Ovary (tissue), 9 donors: ENCODE measurements around the gene MBD3. TPM values are rescaled to one million over a fixed set of nuclear protein-coding genes. Genes with fewer than 3 reads are reported as not detected.

ENCODE experiments used
- DNase-seq, 5 donors: peaks; one replicate each; pipeline ENCODE4 v3.0.0-alpha.2; 2019 to 2020
- H3K27ac ChIP-seq, 2 donors: fragments of 200-600 bp; one replicate each; pipeline versions ENCODE4 v1.5.1 to v1.8.0; 2019 to 2022
- H3K27me3 ChIP-seq: fragments of 200-600 bp; one replicate; pipeline ENCODE4 v1.8.0; 2022
- H3K36me3 ChIP-seq: fragments of 200-600 bp; sonication (generic); one replicate; pipeline ENCODE4 v1.5.1; 2019
- H3K4me1 ChIP-seq: one replicate; pipeline ENCODE4 v1.8.1; 2013; ENCODE audit warnings: mild to moderate bottlenecking, moderate library complexity; ENCODE audit not compliant: insufficient read depth
- H3K4me3 ChIP-seq: fragments of 200-600 bp; sonication (generic); one replicate; pipeline ENCODE4 v1.5.1; 2017
- H3K9me3 ChIP-seq, 2 donors: fragments of 200-600 bp in 1 of 2; sonication (generic) in 1 of 2; one replicate each; pipeline versions ENCODE4 v1.5.1 to v1.8.1; 2013 to 2019; ENCODE audit warnings: mild to moderate bottlenecking in 1 of 2, moderate library complexity in 1 of 2
- CTCF ChIP-seq, 3 donors: fragments of 450-650 bp in 2 of 3; fragments of 200-600 bp in 1 of 3; IDR thresholded peaks; one replicate each; pipeline versions ENCODE4 v1.5.1 to v1.8.0; 2016 to 2022; ENCODE audit warnings: antibody characterized with exemption in 3 of 3, mild to moderate bottlenecking in 1 of 3
- EP300 ChIP-seq: sonication (generic); formaldehyde crosslinking; IDR thresholded peaks from one replicate; pipeline ENCODE4 v1.6.1; 2017; ENCODE audit warnings: antibody characterized with exemption
- POLR2A ChIP-seq: fragments of 450-650 bp; IDR thresholded peaks from one replicate; pipeline ENCODE4 v1.6.1; 2017; ENCODE audit warnings: antibody characterized with exemption, mild to moderate bottlenecking, moderate library complexity
- WGBS, 3 donors: extraction: QIAGEN DNeasy Blood & Tissue Kit in 1 of 3; methylation state at CpG; one replicate each; pipeline versions ENCODE4 v1.1.5 to v1.1.7; 2013 to 2017; 5-methylcytosine and 5-hydroxymethylcytosine counted together
- intact Hi-C, 4 donors: fragments of 100-400 bp; cut with DNase I; formaldehyde crosslinking; loops; one replicate each; pipeline versions ENCODE4 v1.11.0 to v1.15.1; 2022 to 2023
- polyA plus RNA-seq, 2 donors: library from polyadenylated mRNA; stranded (reverse); fragments of 200-250 nt in 1 of 2; fragments of 350-450 nt in 1 of 2; fragmentation: Illumina TruSeq in 1 of 2; extraction: RNeasy Lipid Tissue Mini Kit (QIAGEN cat#74804) in 1 of 2; gene quantifications; one replicate each; pipeline ENCODE4 v1.2.3, GENCODE V29; 2013 to 2014
- total RNA-seq, 7 donors: library from RNA; depleted of rRNA in 2 of 7; stranded (reverse); fragments of >200 nt in 2 of 7; fragmentation: NEBNext Ultra II Directional in 3 of 7; extraction: Animal tissue kit (Norgen Biotek cat#: 25700) in 3 of 7; gene quantifications; one replicate each; pipeline versions ENCODE4 v1.1.0 to v1.2.4, GENCODE V29; 2016 to 2023
- donor health status: DM: no; HTN: no; CAD: no; lungs with moderate emphysema.
- donor health status: DM: no; HTN: no; CAD: no.
- donor health status: Bipolar disorder and iron deficiency.
- donor health status: DM: yes; HTN: yes; CAD: no.
- donor health status: DM: no; HTN: no; CAD: no.
- donor health status: DM: yes; HTN: yes; CAD: no.

Gene MBD3
- total and polyA plus RNA-seq, 9 donors = 2.1 to 94.7 (median 74.3) TPM

DNA sequence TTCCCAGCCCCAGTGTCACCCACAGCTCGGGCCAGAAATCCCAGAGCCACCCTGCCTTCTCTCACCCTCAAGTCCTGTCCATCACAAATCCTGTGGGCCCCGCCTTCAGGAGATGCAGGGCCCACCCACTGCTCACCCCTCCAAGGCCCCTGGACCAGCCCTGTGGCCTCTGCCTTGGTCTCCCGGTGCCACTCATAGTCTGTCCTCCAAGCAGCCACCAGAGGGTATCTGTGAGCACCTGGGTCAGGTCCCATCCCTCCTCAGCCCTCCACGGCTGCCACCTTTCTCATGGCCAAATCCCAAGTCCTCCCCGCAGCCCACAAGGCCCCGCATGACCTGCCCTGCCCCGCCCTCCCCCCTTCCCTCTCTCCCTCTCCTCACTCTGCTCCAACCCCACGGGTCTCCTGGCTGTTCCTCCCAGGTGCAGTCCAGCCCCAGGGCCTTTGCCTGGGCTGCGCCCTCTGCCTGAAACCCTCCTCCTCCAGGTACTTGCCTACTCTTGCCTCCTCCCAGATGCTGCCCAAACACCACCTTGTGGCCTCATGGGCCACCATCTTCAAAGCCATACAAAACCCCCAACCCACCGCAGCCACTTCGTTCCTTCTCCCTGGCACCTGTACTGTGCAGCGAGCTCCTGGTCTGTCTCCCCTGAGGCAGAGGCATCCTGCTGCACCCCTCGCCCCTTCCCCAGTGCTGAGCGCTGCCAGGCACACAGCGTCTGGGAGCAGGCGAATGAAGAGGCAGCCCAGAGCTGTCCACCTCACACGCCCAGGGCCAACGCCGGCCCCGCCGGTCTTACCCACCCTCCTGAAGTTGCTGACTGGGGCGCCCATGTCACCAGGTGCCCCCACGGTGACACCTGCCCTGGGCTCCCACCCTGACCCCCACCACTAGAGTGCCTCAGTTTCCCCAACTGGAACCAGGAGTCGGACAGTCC lies 25.8 kb upstream of the MBD3 start:
- Histone ChIP-seq H3K9me3 (no peaks in the 10 kb centered on the region), H3K27me3 (no peaks in the 10 kb centered on the region), H3K4me3 (no peak overlapping the region), H3K27ac (no peak overlapping the region), H3K4me1 (no peaks in the 10 kb centered on the region), H3K36me3 (no peaks in the 10 kb centered on the region)
- no peak for DNase-seq
- intact Hi-C loops = no loop called here
- 81 to 84% (median 83%) methylated on average over 23 to 24 of the region's 24 CpGs for WGBS, 3 donors
- TF ChIP-seq POLR2A = no peak
- no peak for TF ChIP-seq CTCF (IDR thresholded peaks at IDR 0.05)
- no peak for TF ChIP-seq EP300

DNA sequence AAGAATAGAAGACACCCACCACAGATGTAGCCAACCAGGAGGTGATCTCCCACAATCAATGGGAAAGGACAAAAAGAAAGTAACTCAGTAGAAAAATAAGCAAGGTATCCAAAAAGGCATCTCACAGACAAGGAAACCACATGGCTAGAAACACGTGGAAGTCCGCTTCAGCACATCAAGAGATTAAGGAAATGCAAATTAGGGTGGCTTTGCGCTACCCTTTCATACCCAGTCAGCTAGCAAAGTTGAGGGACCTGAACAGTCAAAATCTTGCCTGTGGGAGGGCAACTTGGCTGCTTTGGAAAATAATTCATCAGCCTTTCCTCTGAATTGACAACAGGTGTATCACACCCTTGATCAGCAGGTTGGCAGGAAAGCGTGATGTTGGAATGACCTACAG lies 24.2 kb upstream of the MBD3 start:
- no peak overlapping the region for H3K4me3 ChIP-seq
- no peaks in the 10 kb centered on the region for H3K4me1 ChIP-seq
- intact Hi-C loops = no loop called here
- no peaks in the 10 kb centered on the region for H3K27me3 ChIP-seq
- TF ChIP-seq EP300 (no peak), POLR2A (no peak), CTCF (IDR thresholded peaks at IDR 0.05) (no peak)
- H3K9me3 ChIP-seq = no peaks in the 10 kb centered on the region
- H3K36me3 ChIP-seq = no peaks in the 10 kb centered on the region
- no peak overlapping the region for H3K27ac ChIP-seq
- no peak for DNase-seq
- WGBS, 3 donors = 69 to 73% (median 71%) methylated on average over 4 of the region's 4 CpGs

DNA sequence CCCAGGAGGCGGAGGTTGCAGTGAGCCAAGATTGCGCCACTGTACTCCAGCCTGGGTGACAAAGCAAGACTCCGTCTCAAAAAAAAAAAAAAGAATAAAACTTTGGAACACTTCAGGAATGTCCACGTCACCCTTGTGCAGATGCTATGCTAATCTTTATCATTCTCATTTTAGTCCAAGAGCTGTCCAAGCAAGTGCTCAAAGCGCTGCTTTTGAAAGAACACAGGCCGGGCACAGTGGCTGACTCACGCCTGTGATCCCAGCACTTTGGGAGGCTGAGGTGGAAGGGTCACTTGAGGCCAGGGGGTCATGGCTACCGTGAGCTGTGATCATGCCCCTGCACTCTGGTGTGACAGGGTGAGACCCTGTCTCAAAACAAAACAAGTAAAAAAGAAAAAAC lies 23.7 kb upstream of the MBD3 start:
- no peak for DNase-seq
- Histone ChIP-seq H3K4me3 (no peak overlapping the region), H3K9me3 (no peaks in the 10 kb centered on the region), H3K27ac (no peak overlapping the region), H3K27me3 (no peaks in the 10 kb centered on the region), H3K4me1 (no peaks in the 10 kb centered on the region), H3K36me3 (no peaks in the 10 kb centered on the region)
- intact Hi-C loops = no loop called here
- WGBS, 3 donors = 68 to 76% (median 70%) methylated on average over 8 of the region's 8 CpGs
- TF ChIP-seq POLR2A (no peak), EP300 (no peak), CTCF (IDR thresholded peaks at IDR 0.05) (no peak)

DNA sequence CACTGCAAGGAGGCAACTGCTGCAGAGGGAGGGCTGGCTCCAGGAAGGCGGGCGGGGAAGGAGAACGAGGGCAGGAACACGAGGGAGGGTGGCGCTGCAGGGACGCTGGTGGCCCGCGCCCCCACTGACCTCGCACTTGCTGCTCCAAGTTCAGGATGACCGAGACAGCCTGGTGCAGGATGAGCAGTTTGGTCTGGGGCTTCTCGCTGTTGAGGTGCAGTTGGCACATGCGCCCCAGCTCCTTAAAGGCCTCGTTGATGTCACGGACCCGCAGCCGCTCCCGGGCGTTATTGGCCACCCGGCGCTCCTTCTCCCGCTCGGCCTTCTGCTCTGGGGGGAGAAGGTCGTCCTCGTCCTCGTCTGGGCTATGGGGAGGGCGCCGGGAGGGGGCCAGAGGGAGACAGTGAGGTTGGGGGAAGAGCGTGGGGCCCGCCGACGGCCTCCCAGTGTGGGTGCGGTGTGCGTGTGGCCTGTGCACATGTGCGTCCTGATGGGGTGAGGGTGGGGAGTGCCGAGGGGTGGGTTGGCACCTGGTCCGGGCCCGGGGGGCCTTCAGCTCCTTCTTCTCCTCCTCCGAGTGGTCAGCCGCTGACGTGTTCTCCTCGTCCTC lies 22.6 kb upstream of the MBD3 start:
- Histone ChIP-seq H3K9me3 (no peaks in the 10 kb centered on the region), H3K27me3 (no peaks in the 10 kb centered on the region), H3K4me3 (no peak overlapping the region), H3K27ac (no peak overlapping the region), H3K4me1 (no peaks in the 10 kb centered on the region), H3K36me3 (no peaks in the 10 kb centered on the region)
- intact Hi-C loops = no loop called here
- TF ChIP-seq POLR2A (no peak), EP300 (no peak), CTCF (IDR thresholded peaks at IDR 0.05) (no peak)
- 86 to 89% (median 87%) methylated on average over 39 to 41 of the region's 41 CpGs for WGBS, 3 donors
- DNase-seq = no peak
